C4-2B (cell line): Measurements from ENCODE around the gene WDR49.

ENCODE experiments used
- H3K27ac ChIP-seq: fragments of 450-650 bp; 2 replicates; pipeline ENCODE4 v1.5.1; 2017
- CTCF ChIP-seq: fragments of 450-650 bp; conservative IDR thresholded peaks from 2 replicates; pipeline ENCODE4 v1.5.1; 2017; ENCODE audit warnings: mild to moderate bottlenecking
- ZFX ChIP-seq: fragments of 450-650 bp; IDR thresholded peaks from 2 replicates; pipeline ENCODE4 v1.6.1; 2017

The WDR49 gene

DNA sequence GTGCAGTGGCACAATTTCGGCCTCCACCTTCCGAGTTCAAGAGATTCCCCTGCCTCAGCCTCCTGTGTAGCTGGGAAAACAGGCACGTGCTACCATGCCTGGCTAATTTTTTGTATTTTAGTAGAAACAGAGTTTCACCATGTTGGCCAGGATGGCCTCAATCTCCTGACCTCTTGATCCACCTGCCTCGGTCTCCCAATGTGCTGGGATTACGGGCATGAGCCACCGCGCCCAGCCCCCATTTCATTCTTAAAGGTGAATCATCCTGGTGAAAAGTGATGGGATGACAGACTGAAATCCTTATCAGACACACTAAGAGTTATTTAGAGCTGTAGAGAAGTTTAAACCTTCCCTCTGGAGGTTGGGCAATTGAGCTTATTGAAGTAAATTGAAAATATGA lies 155.8 kb downstream of the WDR49 start:
- TF ChIP-seq CTCF: no peak
- TF ChIP-seq ZFX: no peak

DNA sequence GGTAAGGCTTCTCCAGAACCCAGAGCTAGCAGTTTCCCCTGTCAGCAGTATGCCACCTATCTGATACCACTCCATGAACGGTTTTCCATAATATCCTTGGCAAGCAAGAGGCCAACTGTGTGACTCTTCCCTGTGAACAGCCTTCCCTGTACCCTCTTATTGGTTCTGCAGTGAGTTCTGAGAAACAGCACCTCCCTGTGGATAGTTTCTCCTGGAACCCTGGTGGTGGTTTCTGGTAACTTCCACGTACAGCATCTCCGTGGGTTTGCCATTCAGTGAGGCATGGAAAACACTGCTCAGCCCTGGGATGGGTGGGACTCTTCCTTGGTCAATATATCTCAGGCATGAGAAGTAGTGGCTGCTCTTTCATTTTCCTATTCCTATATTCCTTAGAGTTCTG lies 160.5 kb downstream of the WDR49 start:
- TF ChIP-seq ZFX (no peak), CTCF (peak; percentile 73)

More for the DNA sequence above, 155.8 kb downstream of the WDR49 start:
- H3K27ac ChIP-seq: no peak overlapping the region

GRCh38 chr3:167491621-167492020 lies 162.1 kb downstream of the WDR49 start:
- no peak for TF ChIP-seq CTCF
- TF ChIP-seq ZFX: no peak
- H3K27ac ChIP-seq: no peak overlapping the region

More for the DNA sequence above, 160.5 kb downstream of the WDR49 start:
- H3K27ac ChIP-seq: no peak overlapping the region

GRCh38 chr3:167489571-167489970 lies 164.2 kb downstream of the WDR49 start:
- TF ChIP-seq CTCF: no peak
- no peak for TF ChIP-seq ZFX
- no peak overlapping the region for H3K27ac ChIP-seq

- no peak overlapping the region for H3K27ac ChIP-seq
- no peak for TF ChIP-seq CTCF
- TF ChIP-seq ZFX: no peak
Measured at GRCh38 chr3:167487556-167487955, 166.2 kb downstream of the WDR49 start.

- H3K27ac ChIP-seq: no peak overlapping the region
- TF ChIP-seq ZFX: no peak
- TF ChIP-seq CTCF: no peak
Measured at GRCh38 chr3:167484551-167484950, 169.2 kb downstream of the WDR49 start.

DNA sequence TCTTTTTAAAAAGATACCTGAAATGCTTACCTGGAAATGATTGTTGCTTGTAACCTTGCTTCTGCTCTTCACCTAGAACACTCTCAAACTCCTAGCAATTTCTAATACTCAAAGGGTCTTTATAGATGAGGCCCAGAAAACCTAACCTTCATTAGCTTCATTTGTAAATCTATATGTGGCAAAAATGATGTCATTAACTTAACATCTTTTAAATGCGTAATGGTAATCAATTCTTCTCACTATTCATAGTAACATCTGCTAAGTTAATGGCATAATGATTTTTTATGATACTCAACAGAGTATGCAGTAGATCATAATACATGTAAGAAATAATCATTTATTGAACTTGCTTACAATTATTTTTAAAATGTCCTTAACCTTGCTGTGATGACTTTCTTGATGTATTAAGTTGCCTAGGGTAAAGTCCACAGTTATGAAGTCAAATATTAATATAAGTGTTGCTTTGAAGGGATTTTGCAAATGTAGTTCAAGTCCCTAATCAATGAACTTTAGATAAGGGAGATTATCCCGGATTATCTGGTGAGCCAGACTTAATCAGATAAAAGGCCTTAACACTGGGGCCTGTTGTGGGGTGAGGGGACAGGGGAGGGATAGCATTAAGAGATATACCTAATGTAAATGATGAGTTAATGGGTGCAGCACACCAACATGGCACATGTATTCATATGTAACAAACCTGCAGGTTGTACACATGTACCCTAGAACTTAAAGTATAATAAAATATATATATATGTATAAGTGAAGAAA lies 169.8 kb downstream of the WDR49 start:
- no peak overlapping the region for H3K27ac ChIP-seq
- TF ChIP-seq ZFX (no peak), CTCF (no peak)
